Gastroesophageal sphincter (tissue), 3 donors: Measurements from ENCODE around the gene GGNBP2.

Source experiments
- EP300 ChIP-seq: sonication (generic); formaldehyde crosslinking; IDR thresholded peaks from one replicate; pipeline ENCODE4 v1.6.1; 2017; ENCODE audit warnings: antibody characterized with exemption, mild to moderate bottlenecking
- POLR2A ChIP-seq, 2 donors: fragments of 450-650 bp; IDR thresholded peaks; one replicate each; pipeline ENCODE4 v1.6.1; 2017; ENCODE audit warnings: antibody characterized with exemption in 2 of 2, mild to moderate bottlenecking in 2 of 2, moderate library complexity in 1 of 2
- POLR2AphosphoS5 ChIP-seq: sonication (generic); formaldehyde crosslinking; IDR thresholded peaks from one replicate; pipeline ENCODE4 v1.6.1; 2017; ENCODE audit warnings: antibody characterized with exemption
- TF ChIP-seq, protein P1 (sequence below), 4 experiments: fragments of 200-600 bp in 2 of 4; fragments of 450-650 bp in 2 of 4; sonication (generic) in 1 of 4; IDR thresholded peaks; one replicate each; pipeline ENCODE4 v1.5.1; 2017 to 2019; ENCODE audit warnings: antibody characterized with exemption in 4 of 4, mild to moderate bottlenecking in 2 of 4, moderate library complexity in 2 of 4

DNA sequence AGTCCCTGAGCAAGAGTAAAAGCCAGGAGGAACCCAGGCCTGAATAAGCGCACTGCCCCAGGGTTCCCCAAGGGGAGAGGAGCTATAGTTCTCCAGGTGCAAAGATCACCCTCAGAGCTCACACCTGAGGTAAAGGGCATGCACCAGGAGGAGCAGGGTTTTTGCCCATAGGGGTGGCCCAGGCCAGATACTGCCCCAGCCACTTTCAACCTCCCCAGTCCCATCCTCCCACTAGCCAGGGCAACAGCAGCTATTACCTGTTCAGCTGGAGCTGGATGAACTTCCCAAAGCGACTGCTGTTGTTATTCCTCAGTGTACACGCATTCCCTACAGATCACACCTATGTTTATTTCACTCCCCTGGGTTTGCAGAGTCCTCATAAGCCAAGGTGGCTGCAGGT, 29.9 kb upstream of the GGNBP2 start:
- TF ChIP-seq, protein P1, sequence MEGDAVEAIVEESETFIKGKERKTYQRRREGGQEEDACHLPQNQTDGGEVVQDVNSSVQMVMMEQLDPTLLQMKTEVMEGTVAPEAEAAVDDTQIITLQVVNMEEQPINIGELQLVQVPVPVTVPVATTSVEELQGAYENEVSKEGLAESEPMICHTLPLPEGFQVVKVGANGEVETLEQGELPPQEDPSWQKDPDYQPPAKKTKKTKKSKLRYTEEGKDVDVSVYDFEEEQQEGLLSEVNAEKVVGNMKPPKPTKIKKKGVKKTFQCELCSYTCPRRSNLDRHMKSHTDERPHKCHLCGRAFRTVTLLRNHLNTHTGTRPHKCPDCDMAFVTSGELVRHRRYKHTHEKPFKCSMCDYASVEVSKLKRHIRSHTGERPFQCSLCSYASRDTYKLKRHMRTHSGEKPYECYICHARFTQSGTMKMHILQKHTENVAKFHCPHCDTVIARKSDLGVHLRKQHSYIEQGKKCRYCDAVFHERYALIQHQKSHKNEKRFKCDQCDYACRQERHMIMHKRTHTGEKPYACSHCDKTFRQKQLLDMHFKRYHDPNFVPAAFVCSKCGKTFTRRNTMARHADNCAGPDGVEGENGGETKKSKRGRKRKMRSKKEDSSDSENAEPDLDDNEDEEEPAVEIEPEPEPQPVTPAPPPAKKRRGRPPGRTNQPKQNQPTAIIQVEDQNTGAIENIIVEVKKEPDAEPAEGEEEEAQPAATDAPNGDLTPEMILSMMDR (IDR thresholded peaks at IDR 0.05) = no peak
- TF ChIP-seq POLR2A (IDR thresholded peaks at IDR 0.05) (no peak), POLR2AphosphoS5 (no peak), EP300 (no peak)
